Thymus (tissue), 11 donors: Measurements from ENCODE around the gene HOTAIR. TPM values are rescaled to one million over a fixed set of nuclear protein-coding genes. Genes with fewer than 3 reads are reported as not detected.

Experiments used
- DNase-seq, 9 donors: peaks; one replicate each; pipeline ENCODE4 v3.0.0-alpha.2; 2013; ENCODE audit warnings: low spot score in 9 of 9, low read depth in 6 of 9, missing footprints in 1 of 9
- H3K27ac ChIP-seq, 2 donors: one replicate each; pipeline ENCODE4 v1.5.1; 2013; ENCODE audit warnings: control low read depth in 1 of 2, low read depth in 1 of 2, low read length in 1 of 2, mild to moderate bottlenecking in 1 of 2, moderate library complexity in 1 of 2
- H3K27me3 ChIP-seq, 2 donors: one replicate each; pipeline ENCODE4 v1.5.1; 2013; ENCODE audit warnings: low read length in 1 of 2; ENCODE audit not compliant: control insufficient read depth in 2 of 2, insufficient read depth in 1 of 2
- H3K36me3 ChIP-seq, 2 donors: one replicate each; pipeline ENCODE4 v1.5.1; 2013; ENCODE audit warnings: low read length in 1 of 2, mild to moderate bottlenecking in 1 of 2, moderate library complexity in 1 of 2; ENCODE audit not compliant: control insufficient read depth in 2 of 2, insufficient read depth in 2 of 2
- H3K4me1 ChIP-seq, 2 donors: one replicate each; pipeline ENCODE4 v1.5.1; 2013; ENCODE audit warnings: low read length in 2 of 2; ENCODE audit not compliant: control insufficient read depth in 2 of 2, insufficient read depth in 2 of 2
- H3K4me3 ChIP-seq, 2 donors: one replicate each; pipeline ENCODE4 v1.5.1; 2013; ENCODE audit warnings: low read length in 2 of 2, control low read depth in 1 of 2, mild to moderate bottlenecking in 1 of 2
- H3K9me3 ChIP-seq, 2 donors: one replicate each; pipeline ENCODE4 v1.5.1; 2013; ENCODE audit warnings: low read length in 1 of 2, mild to moderate bottlenecking in 1 of 2; ENCODE audit not compliant: control insufficient read depth in 2 of 2, insufficient read depth in 1 of 2
- WGBS: extraction: QIAGEN DNeasy Blood & Tissue Kit; methylation state at CpG from one replicate; pipeline ENCODE4 v1.1.7; 2013; 5-methylcytosine and 5-hydroxymethylcytosine counted together
- polyA plus RNA-seq: library from polyadenylated mRNA; stranded (reverse); fragments of 200-250 nt; gene quantifications from one replicate; pipeline ENCODE4 v1.2.3, GENCODE V29; 2013
- total RNA-seq: library from RNA; stranded (reverse); fragments of 120-200 nt; gene quantifications from one replicate; pipeline ENCODE4 v1.2.4, GENCODE V29; 2013
- donor health status: healthy.

Gene HOTAIR
- total and polyA plus RNA-seq, 2 donors = 0.25 TPM; not detected in 1

DNA sequence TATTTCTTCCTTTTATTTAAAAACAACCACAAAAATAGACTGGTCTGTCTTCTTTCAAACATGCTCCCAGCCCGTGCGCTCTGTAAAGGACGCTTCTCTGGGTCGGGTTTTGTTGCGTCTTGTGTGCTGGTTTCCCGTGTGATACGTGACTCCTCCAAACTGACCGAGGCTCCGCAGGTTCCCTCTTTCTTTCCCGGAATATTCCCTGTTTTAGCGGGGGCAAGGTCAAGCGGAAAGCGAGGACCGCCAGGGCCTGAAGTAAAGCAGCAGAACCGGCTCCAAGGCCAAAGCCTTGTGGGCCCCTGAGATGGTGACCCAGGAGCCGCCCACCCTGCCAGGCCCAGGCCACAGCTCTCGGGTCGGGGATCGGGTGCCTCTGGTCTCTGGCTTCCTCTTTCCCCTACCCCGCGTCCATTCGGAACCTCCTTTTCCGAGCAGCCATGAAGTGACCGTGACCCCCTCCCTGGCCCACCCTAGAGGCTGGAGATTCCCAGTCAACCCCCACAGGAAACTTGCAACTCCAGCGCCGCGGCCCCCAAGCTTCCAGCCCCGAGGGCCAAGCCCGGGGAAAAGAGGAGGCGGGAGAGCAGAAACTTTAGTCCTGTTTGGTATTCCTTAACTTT, 9.3 kb upstream of the HOTAIR start:
- H3K36me3 ChIP-seq = no peaks in the 10 kb centered on the region

DNA sequence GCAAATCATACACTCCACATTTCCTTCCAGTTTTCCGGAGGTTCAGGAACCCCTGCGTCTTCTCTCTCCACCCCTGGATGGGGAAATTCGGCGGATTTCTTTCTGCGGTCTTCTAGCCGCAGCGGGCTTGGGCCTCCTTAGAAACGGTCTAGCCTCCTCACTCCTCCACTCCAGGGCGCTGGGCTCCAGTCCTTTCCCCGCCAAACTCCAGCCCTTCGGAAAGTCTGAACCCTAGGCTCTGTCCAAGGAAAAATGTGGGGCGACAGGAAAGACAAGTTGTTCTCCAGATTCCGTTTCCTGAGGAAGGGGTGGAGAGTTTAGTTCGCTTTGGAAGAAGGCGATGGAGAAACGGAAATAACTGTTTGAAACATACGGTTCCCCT, 8.8 kb upstream of the HOTAIR start:
- H3K9me3 ChIP-seq = peaks cover 0 to 3% of the 10 kb centered on the region in 2 donors
- 4% methylated on average over 17 of the region's 17 CpGs for WGBS
- no peaks in the 10 kb centered on the region for H3K36me3 ChIP-seq
- peaks cover 94 to 100% of the 10 kb centered on the region in 2 donors for H3K27me3 ChIP-seq
- H3K4me3 ChIP-seq = no peak overlapping the region
- no peak overlapping the region for H3K27ac ChIP-seq
- H3K4me1 ChIP-seq = peaks cover 0 to 2% of the 10 kb centered on the region in 2 donors
- DNase-seq = no peak

More for the DNA sequence above, 9.3 kb upstream of the HOTAIR start:
- Histone ChIP-seq H3K4me3 (no peak overlapping the region), H3K27ac (no peak overlapping the region), H3K4me1 (peaks cover 2 to 3% of the 10 kb centered on the region in 2 donors), H3K9me3 (peaks cover 0 to 3% of the 10 kb centered on the region in 2 donors), H3K27me3 (peaks cover 93 to 100% of the 10 kb centered on the region in 2 donors)
- no peak for DNase-seq
- 5% methylated on average over 30 of the region's 30 CpGs for WGBS

GRCh38 chr12:53982648-53983567, 8.2 kb upstream of the HOTAIR start:
- Histone ChIP-seq H3K4me1 (peaks cover 0 to 2% of the 10 kb centered on the region in 2 donors), H3K9me3 (peaks cover 0 to 3% of the 10 kb centered on the region in 2 donors), H3K36me3 (no peaks in the 10 kb centered on the region), H3K27ac (no peak overlapping the region), H3K27me3 (peaks cover 92 to 100% of the 10 kb centered on the region in 2 donors), H3K4me3 (no peak overlapping the region)
- DNase-seq = no peak
- WGBS = 11% methylated on average over 26 of the region's 26 CpGs

- Histone ChIP-seq H3K27ac (no peak overlapping the region), H3K27me3 (peaks cover 92 to 100% of the 10 kb centered on the region in 2 donors), H3K9me3 (peaks cover 0 to 3% of the 10 kb centered on the region in 2 donors), H3K4me3 (no peak overlapping the region), H3K36me3 (no peaks in the 10 kb centered on the region), H3K4me1 (peaks cover 0 to 2% of the 10 kb centered on the region in 2 donors)
- no peak for DNase-seq
- 12% methylated on average over 30 of the region's 30 CpGs for WGBS
Observed at GRCh38 chr12:53981634-53982565, 7.1 kb upstream of the HOTAIR start.

GRCh38 chr12:53980802-53981496, 6.2 kb upstream of the HOTAIR start:
- H3K27me3 ChIP-seq = peaks cover 92 to 100% of the 10 kb centered on the region in 2 donors
- H3K36me3 ChIP-seq = no peaks in the 10 kb centered on the region
- DNase-seq = no peak
- WGBS = 21% methylated on average over 15 of the region's 15 CpGs
- no peak overlapping the region for H3K27ac ChIP-seq
- H3K4me1 ChIP-seq = peaks cover 0 to 2% of the 10 kb centered on the region in 2 donors
- no peak overlapping the region for H3K4me3 ChIP-seq
- peaks cover 0 to 3% of the 10 kb centered on the region in 2 donors for H3K9me3 ChIP-seq

DNA sequence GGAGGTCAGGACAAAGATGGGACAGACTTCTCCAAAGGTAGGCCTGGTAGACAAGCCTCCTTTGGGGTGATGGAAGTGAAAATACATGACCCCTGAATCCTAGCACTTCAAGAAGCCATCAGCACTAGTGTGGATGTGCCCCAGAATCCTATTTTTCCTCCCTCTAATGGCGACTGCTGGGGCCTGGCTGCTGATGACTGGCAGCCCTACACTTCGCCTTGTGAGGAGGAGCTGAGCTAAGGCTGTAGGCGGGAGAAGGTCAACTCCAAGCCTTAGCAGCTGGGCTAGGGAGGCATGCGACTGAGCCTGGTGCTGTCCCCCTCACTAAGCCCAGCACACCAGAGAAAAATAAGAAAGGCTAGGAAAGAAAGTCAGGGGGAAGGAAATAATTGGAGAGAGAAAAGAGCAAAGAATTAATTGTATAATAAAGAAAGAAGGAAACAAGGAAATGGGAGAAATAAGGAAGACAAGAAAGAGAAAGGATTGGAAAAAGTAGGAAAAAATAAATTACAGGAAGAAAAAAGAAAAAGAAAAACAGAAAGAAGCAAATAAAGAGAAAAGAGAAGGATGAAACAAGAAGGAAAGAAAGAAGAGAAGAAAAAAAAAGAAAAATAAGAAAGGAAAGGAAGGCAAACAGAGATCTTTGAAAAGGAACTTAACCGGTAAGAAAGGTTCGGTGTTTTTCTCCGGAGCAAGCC, 5.5 kb upstream of the HOTAIR start:
- Histone ChIP-seq H3K4me1 (peaks cover 0 to 2% of the 10 kb centered on the region in 2 donors), H3K4me3 (no peak overlapping the region), H3K27me3 (peaks cover 91 to 100% of the 10 kb centered on the region in 2 donors), H3K9me3 (peaks cover 0 to 6% of the 10 kb centered on the region in 2 donors), H3K27ac (no peak overlapping the region), H3K36me3 (no peaks in the 10 kb centered on the region)
- no peak for DNase-seq
- 15% methylated on average over 7 of the region's 7 CpGs for WGBS

- Histone ChIP-seq H3K27ac (no peak overlapping the region), H3K4me1 (no peaks in the 10 kb centered on the region), H3K27me3 (peaks cover 92 to 100% of the 10 kb centered on the region in 2 donors), H3K36me3 (no peaks in the 10 kb centered on the region), H3K4me3 (no peak overlapping the region), H3K9me3 (peaks cover 0 to 12% of the 10 kb centered on the region in 2 donors)
- WGBS = 13% methylated on average over 15 of the region's 15 CpGs
- no peak for DNase-seq
Observed at GRCh38 chr12:53978477-53979356, 4.0 kb upstream of the HOTAIR start.
